ENCODE measurements around the gene AGAP1.

The AGAP1 gene

DNA sequence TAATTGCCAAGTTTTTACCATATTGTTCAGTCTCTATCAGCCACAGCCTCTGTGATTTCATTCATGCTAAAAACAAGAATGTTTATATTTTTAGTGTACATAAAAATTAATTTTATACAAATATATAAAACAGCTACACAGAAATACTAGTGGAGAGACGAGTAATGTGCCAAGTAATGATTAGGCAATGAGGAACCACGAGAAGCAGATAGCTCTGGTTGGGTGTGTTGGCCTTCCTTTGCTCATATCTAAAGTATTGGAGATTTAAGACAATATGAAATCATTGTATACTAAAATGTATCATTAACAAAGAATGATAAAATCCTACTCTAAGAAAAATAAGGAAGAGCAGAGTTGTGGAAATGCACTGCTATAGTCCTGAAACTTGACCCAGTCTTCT lies 326.7 kb downstream of the AGAP1 start:
- H3K9me3 ChIP-seq (ENCODE audit: control insufficient read depth, insufficient read depth, low read length) = no peaks in the 10 kb centered on the region
- no peaks in the 10 kb centered on the region for H3K4me1 ChIP-seq (ENCODE audit: control insufficient read depth, insufficient read depth, low read length)
- DNase-seq (ENCODE audit: low read depth, low spot score) = no peak
- no peaks in the 10 kb centered on the region for H3K27me3 ChIP-seq (ENCODE audit: control insufficient read depth, insufficient read depth, low read length)
- no CpG with 5 or more reads among the region's 2 CpGs for WGBS (ENCODE audit: insufficient coverage, insufficient read length)
- no peak overlapping the region for H3K27ac ChIP-seq (ENCODE audit: low read length)
- no peaks in the 10 kb centered on the region for H3K36me3 ChIP-seq (ENCODE audit: control insufficient read depth, insufficient read depth, low read length)
- no peak overlapping the region for H3K4me3 ChIP-seq (ENCODE audit: low read length)

GRCh38 chr2:235824331-235824730 lies 330.5 kb downstream of the AGAP1 start:
- H3K27ac ChIP-seq (ENCODE audit: low read length) = no peak overlapping the region
- DNase-seq (ENCODE audit: low read depth, low spot score) = no peak
- no peaks in the 10 kb centered on the region for H3K36me3 ChIP-seq (ENCODE audit: control insufficient read depth, insufficient read depth, low read length)
- no CpG with 5 or more reads among the region's 3 CpGs for WGBS (ENCODE audit: insufficient coverage, insufficient read length)
- H3K4me1 ChIP-seq (ENCODE audit: control insufficient read depth, insufficient read depth, low read length) = no peaks in the 10 kb centered on the region
- H3K9me3 ChIP-seq (ENCODE audit: control insufficient read depth, insufficient read depth, low read length) = no peaks in the 10 kb centered on the region
- no peak overlapping the region for H3K4me3 ChIP-seq (ENCODE audit: low read length)
- no peaks in the 10 kb centered on the region for H3K27me3 ChIP-seq (ENCODE audit: control insufficient read depth, insufficient read depth, low read length)

GRCh38 chr2:235825946-235826345 lies 332.1 kb downstream of the AGAP1 start:
- H3K36me3 ChIP-seq (ENCODE audit: control insufficient read depth, insufficient read depth, low read length) = no peaks in the 10 kb centered on the region

DNA sequence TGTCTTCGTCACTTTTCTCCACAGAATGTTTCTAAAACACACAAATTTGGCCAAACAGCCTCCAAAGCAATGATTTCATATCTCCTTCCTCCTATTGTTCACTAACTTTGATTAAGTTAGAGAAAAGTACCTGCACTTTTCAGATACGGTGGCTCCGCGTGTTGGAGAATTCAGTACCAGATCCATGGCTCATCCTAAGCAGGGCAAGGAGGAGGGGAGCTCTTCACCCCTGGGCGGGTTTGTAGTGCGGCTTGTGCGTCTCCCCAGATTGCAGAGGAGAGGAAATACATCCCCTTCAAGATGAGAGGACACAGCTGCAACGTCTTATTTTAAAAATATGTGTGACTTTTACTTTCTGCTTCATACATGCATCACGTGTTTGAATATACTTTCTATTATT lies 333.0 kb downstream of the AGAP1 start:
- Histone ChIP-seq H3K36me3 (ENCODE audit: control insufficient read depth, insufficient read depth, low read length) (no peaks in the 10 kb centered on the region), H3K4me1 (ENCODE audit: control insufficient read depth, insufficient read depth, low read length) (no peaks in the 10 kb centered on the region), H3K9me3 (ENCODE audit: control insufficient read depth, insufficient read depth, low read length) (no peaks in the 10 kb centered on the region), H3K4me3 (ENCODE audit: low read length) (no peak overlapping the region), H3K27ac (ENCODE audit: low read length) (no peak overlapping the region), H3K27me3 (ENCODE audit: control insufficient read depth, insufficient read depth, low read length) (no peaks in the 10 kb centered on the region)
- DNase-seq (ENCODE audit: low read depth, low spot score) = no peak
- no CpG with 5 or more reads among the region's 9 CpGs for WGBS (ENCODE audit: insufficient coverage, insufficient read length)

More at GRCh38 chr2:235825946-235826345, 332.1 kb downstream of the AGAP1 start:
- no peak for DNase-seq (ENCODE audit: low read depth, low spot score)
- Histone ChIP-seq H3K27me3 (ENCODE audit: control insufficient read depth, insufficient read depth, low read length) (no peaks in the 10 kb centered on the region), H3K27ac (ENCODE audit: low read length) (no peak overlapping the region), H3K9me3 (ENCODE audit: control insufficient read depth, insufficient read depth, low read length) (no peaks in the 10 kb centered on the region), H3K4me1 (ENCODE audit: control insufficient read depth, insufficient read depth, low read length) (no peaks in the 10 kb centered on the region), H3K4me3 (ENCODE audit: low read length) (no peak overlapping the region)
- no CpG with 5 or more reads among the region's 6 CpGs for WGBS (ENCODE audit: insufficient coverage, insufficient read length)

DNA sequence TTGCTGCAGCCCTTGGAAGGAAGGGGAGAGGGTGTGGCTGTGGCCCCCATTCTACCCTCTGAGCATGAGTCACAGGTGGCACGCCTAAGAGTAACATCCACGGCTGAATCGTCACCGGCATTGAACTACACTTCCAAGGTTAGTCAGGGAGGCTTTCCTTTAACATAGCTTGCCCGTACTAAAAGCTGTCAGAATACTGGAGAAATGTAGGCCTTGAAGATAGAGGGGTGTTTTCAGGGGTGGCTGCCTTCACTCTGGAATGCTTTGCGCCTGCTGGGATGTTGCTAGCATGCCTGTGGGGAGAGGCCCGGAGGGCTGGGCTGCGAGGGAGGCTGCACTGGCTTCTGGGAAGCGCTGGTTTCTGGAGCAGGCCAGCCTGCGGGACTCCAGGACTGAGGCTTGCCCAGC lies 333.7 kb downstream of the AGAP1 start:
- Histone ChIP-seq H3K27ac (ENCODE audit: low read length) (no peak overlapping the region), H3K36me3 (ENCODE audit: control insufficient read depth, insufficient read depth, low read length) (no peaks in the 10 kb centered on the region), H3K4me1 (ENCODE audit: control insufficient read depth, insufficient read depth, low read length) (no peaks in the 10 kb centered on the region), H3K27me3 (ENCODE audit: control insufficient read depth, insufficient read depth, low read length) (no peaks in the 10 kb centered on the region), H3K4me3 (ENCODE audit: low read length) (no peak overlapping the region), H3K9me3 (ENCODE audit: control insufficient read depth, insufficient read depth, low read length) (no peaks in the 10 kb centered on the region)
- DNase-seq (ENCODE audit: low read depth, low spot score) = no peak
- no CpG with 5 or more reads among the region's 10 CpGs for WGBS (ENCODE audit: insufficient coverage, insufficient read length)

- WGBS (ENCODE audit: insufficient coverage, insufficient read length) = no CpG with 5 or more reads among the region's 8 CpGs
- DNase-seq (ENCODE audit: low read depth, low spot score) = no peak
Measured at GRCh38 chr2:235829726-235830125, 335.9 kb downstream of the AGAP1 start.

DNA sequence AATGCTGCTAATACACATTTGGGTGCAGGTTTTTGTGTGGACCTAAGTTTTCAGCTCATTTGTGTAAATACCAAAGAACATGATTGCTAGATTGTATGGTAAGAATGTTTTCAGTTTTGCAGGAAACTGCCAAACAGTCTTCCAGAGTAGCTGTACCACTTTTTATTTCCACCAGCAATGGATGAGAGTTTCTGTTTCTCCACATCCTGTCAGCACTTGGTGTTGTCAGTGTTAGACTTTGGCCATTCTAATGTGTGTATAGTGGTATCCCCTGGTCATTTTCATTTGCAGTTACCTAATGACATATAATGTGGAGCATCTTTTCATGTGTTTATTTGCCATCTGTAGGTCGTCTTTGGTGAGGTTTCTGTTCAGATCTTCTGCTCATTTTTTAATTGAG lies 337.9 kb downstream of the AGAP1 start:
- Histone ChIP-seq H3K27ac (ENCODE audit: low read length) (no peak overlapping the region), H3K27me3 (ENCODE audit: control insufficient read depth, insufficient read depth, low read length) (no peaks in the 10 kb centered on the region), H3K4me1 (ENCODE audit: control insufficient read depth, insufficient read depth, low read length) (no peaks in the 10 kb centered on the region; the same call in 1 of the 2 replicates), H3K9me3 (ENCODE audit: control insufficient read depth, insufficient read depth, low read length) (no peaks in the 10 kb centered on the region), H3K36me3 (ENCODE audit: control insufficient read depth, insufficient read depth, low read length) (no peaks in the 10 kb centered on the region), H3K4me3 (ENCODE audit: low read length) (no peak overlapping the region)
- WGBS (ENCODE audit: insufficient coverage, insufficient read length) = no CpG with 5 or more reads among the region's 1 CpG
- DNase-seq (ENCODE audit: low read depth, low spot score) = no peak

More at GRCh38 chr2:235829726-235830125, 335.9 kb downstream of the AGAP1 start:
- Histone ChIP-seq H3K36me3 (ENCODE audit: control insufficient read depth, insufficient read depth, low read length) (no peaks in the 10 kb centered on the region), H3K4me1 (ENCODE audit: control insufficient read depth, insufficient read depth, low read length) (no peaks in the 10 kb centered on the region; the same call in 1 of the 2 replicates), H3K9me3 (ENCODE audit: control insufficient read depth, insufficient read depth, low read length) (no peaks in the 10 kb centered on the region), H3K4me3 (ENCODE audit: low read length) (no peak overlapping the region), H3K27ac (ENCODE audit: low read length) (no peak overlapping the region), H3K27me3 (ENCODE audit: control insufficient read depth, insufficient read depth, low read length) (no peaks in the 10 kb centered on the region)

DNA sequence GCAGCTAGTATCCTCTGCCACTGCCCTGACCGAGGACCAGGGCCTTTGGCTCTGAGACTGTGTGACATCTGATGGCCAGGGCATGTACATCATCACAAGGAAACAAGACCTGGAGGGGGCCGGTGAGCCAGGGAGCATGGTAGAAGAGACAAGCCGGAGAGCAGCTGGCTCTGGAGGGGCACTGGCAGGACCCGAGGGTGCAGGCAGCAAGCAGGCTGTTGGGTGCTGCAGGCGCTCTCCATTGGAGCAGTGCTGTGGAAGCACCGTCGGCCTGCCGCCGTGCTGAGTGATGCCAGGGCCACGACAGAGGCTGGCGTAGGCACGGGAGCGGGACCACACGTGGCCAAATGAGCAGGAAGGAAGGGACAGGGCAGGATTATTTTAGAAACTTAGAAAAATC lies 339.1 kb downstream of the AGAP1 start:
- DNase-seq (ENCODE audit: low read depth, low spot score) = no peak
- no peak overlapping the region for H3K4me3 ChIP-seq (ENCODE audit: low read length)
- no peaks in the 10 kb centered on the region; the same call in 1 of the 2 replicates for H3K4me1 ChIP-seq (ENCODE audit: control insufficient read depth, insufficient read depth, low read length)
- WGBS (ENCODE audit: insufficient coverage, insufficient read length) = no CpG with 5 or more reads among the region's 14 CpGs
- H3K27me3 ChIP-seq (ENCODE audit: control insufficient read depth, insufficient read depth, low read length) = no peaks in the 10 kb centered on the region
- no peaks in the 10 kb centered on the region for H3K9me3 ChIP-seq (ENCODE audit: control insufficient read depth, insufficient read depth, low read length)
- no peaks in the 10 kb centered on the region for H3K36me3 ChIP-seq (ENCODE audit: control insufficient read depth, insufficient read depth, low read length)
- H3K27ac ChIP-seq (ENCODE audit: low read length) = no peak overlapping the region

DNA sequence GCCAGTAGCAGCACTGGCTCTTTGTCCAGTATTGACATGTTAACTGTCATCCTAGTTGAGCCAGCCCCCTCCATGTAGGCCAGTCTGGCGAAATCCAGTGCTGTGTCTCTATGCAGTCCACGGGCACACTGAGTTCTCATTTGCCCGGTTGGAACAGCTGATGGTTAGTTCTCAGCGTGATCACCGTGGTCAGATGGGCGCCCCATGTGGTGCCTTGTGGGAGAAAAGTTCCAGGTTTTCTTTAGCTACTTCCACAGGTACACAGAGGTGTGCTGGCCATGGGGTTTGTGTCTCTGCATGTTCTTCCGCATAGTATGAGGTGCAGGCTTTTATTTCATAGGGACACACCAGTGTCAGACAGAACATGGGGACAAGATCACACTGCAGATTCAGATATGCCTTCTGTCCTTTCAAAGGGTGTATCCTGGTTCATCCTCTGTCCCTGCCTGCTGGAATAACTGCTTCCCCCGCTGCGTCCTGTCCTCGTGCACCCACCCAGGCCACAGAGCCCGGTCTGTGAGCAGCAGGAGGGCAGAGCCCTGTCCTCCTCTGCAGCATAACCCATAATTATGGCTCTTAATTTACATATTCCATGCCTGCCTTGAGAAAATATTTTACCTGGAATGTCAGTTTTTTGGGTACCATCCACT lies 340.3 kb downstream of the AGAP1 start:
- Histone ChIP-seq H3K4me3 (ENCODE audit: low read length) (no peak overlapping the region), H3K27ac (ENCODE audit: low read length) (no peak overlapping the region), H3K36me3 (ENCODE audit: control insufficient read depth, insufficient read depth, low read length) (no peaks in the 10 kb centered on the region), H3K4me1 (ENCODE audit: control insufficient read depth, insufficient read depth, low read length) (no peaks in the 10 kb centered on the region; the same call in 1 of the 2 replicates), H3K27me3 (ENCODE audit: control insufficient read depth, insufficient read depth, low read length) (no peaks in the 10 kb centered on the region), H3K9me3 (ENCODE audit: control insufficient read depth, insufficient read depth, low read length) (no peaks in the 10 kb centered on the region)
- WGBS (ENCODE audit: insufficient coverage, insufficient read length) = no CpG with 5 or more reads among the region's 11 CpGs
- DNase-seq (ENCODE audit: low read depth, low spot score) = no peak

- WGBS (ENCODE audit: insufficient coverage, insufficient read length) = no CpG with 5 or more reads among the region's 16 CpGs
- no peaks in the 10 kb centered on the region for H3K27me3 ChIP-seq (ENCODE audit: control insufficient read depth, insufficient read depth, low read length)
- no peaks in the 10 kb centered on the region for H3K9me3 ChIP-seq (ENCODE audit: control insufficient read depth, insufficient read depth, low read length)
- no peak overlapping the region for H3K4me3 ChIP-seq (ENCODE audit: low read length)
- no peaks in the 10 kb centered on the region; the same call in 1 of the 2 replicates for H3K4me1 ChIP-seq (ENCODE audit: control insufficient read depth, insufficient read depth, low read length)
- H3K36me3 ChIP-seq (ENCODE audit: control insufficient read depth, insufficient read depth, low read length) = no peaks in the 10 kb centered on the region
- no peak overlapping the region for H3K27ac ChIP-seq (ENCODE audit: low read length)
- no peak for DNase-seq (ENCODE audit: low read depth, low spot score)
Measured at GRCh38 chr2:235834781-235835180, 340.9 kb downstream of the AGAP1 start.

DNA sequence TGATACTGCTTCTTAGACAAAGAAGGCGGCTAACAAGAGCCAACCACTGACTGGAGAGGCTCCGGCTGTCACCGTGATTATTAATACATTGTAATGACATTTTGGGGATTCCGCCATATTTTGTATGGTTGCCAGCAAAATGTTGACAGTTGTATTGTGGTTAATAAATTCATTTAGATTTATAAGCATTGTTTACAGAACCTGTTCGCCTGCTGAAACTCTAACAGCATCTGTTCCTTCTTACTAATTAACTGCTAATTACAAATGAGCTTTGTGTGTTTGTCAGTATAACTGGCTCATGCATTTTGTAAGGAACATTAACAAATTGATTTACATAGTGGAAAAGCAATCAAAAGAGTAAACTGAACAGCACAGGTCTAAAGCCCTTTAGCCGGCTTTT lies 342.0 kb downstream of the AGAP1 start:
- Histone ChIP-seq H3K9me3 (ENCODE audit: control insufficient read depth, insufficient read depth, low read length) (no peaks in the 10 kb centered on the region), H3K27ac (ENCODE audit: low read length) (no peak overlapping the region), H3K4me3 (ENCODE audit: low read length) (no peak overlapping the region), H3K27me3 (ENCODE audit: control insufficient read depth, insufficient read depth, low read length) (no peaks in the 10 kb centered on the region), H3K4me1 (ENCODE audit: control insufficient read depth, insufficient read depth, low read length) (no peaks in the 10 kb centered on the region; the same call in 1 of the 2 replicates), H3K36me3 (ENCODE audit: control insufficient read depth, insufficient read depth, low read length) (no peaks in the 10 kb centered on the region)
- no peak for DNase-seq (ENCODE audit: low read depth, low spot score)
- WGBS (ENCODE audit: insufficient coverage, insufficient read length) = no CpG with 5 or more reads among the region's 6 CpGs

Data from iPS DF 6.9 (cell line).